Measurements from ENCODE around the gene CCDC50. TPM values are rescaled to one million over a fixed set of nuclear protein-coding genes. Genes with fewer than 3 reads are reported as not detected.
A peak's percentile ranks its signal among the peaks of the same experiment; 100 is the strongest.

Gene CCDC50
- total RNA-seq, 6 donors from 2014 or later: 54.7 to 99.8 (median 72.5) TPM

DNA sequence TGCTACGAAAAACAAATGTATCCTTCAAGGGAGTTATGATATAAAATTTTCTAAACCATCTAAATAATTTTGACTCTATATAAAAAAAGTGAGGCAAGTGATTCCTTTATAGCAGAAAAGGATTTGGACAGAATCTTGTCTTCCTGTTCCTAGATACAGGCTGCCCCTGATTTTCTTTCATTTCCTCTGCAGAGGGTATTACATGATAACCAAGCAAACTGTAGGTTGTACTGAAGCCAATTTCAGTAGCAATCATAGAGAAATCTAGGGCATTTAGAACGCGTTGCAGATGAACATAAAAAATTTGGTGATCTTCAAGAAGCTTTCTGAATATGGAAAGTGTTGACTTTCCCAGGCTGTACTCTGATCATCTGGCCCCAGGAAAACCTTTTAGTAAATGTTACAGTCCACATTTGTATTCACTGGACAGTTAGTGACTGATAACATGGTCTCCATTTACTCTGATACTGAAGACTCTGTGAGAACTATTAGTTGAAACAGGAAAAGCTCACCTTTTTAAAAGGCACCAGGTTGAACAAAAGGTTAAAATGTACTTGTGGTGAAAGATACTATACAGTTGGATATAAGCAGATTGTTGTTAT lies 10.2 kb downstream of the CCDC50 start:
- 63 to 77% methylated on average over 3 of the region's 3 CpGs for WGBS, 2 donors

GRCh38 chr3:191340351-191340750 lies 11.2 kb downstream of the CCDC50 start:
- Histone ChIP-seq H3K4me3 (no peak overlapping the region), H3K4me1 (peaks cover 25 to 41% (median 32%) of the 10 kb centered on the region in 4 donors), H3K27me3 (no peaks in the 10 kb centered on the region), H3K9me3 (no peaks in the 10 kb centered on the region), H3K27ac (no peak overlapping the region), H3K36me3 (no peaks in the 10 kb centered on the region)
- DNase-seq: no peak
- WGBS, 2 donors: 96 to 97% methylated on average over 2 of the region's 2 CpGs
- ATAC-seq (ENCODE audit: low FRiP score in 2 of 2): no peak
- TF ChIP-seq EP300 (IDR thresholded peaks at IDR 0.05) (no peak), POLR2A (IDR thresholded peaks at IDR 0.05) (no peak), CTCF (IDR thresholded peaks at IDR 0.05) (no peak), POLR2AphosphoS5 (IDR thresholded peaks at IDR 0.05) (no peak)

More for the DNA sequence above, 10.2 kb downstream of the CCDC50 start:
- ATAC-seq (ENCODE audit: low FRiP score in 2 of 2) (no peak), DNase-seq (no peak)
- Histone ChIP-seq H3K27me3 (no peaks in the 10 kb centered on the region), H3K9me3 (no peaks in the 10 kb centered on the region), H3K36me3 (no peaks in the 10 kb centered on the region), H3K4me1 (peaks cover 28 to 43% (median 31%) of the 10 kb centered on the region in 4 donors), H3K27ac (no peak overlapping the region), H3K4me3 (no peak overlapping the region)
- TF ChIP-seq POLR2A (IDR thresholded peaks at IDR 0.05): no peak
- no peak for TF ChIP-seq EP300 (IDR thresholded peaks at IDR 0.05)
- no peak for TF ChIP-seq POLR2AphosphoS5 (IDR thresholded peaks at IDR 0.05)
- no peak for TF ChIP-seq CTCF (IDR thresholded peaks at IDR 0.05)

DNA sequence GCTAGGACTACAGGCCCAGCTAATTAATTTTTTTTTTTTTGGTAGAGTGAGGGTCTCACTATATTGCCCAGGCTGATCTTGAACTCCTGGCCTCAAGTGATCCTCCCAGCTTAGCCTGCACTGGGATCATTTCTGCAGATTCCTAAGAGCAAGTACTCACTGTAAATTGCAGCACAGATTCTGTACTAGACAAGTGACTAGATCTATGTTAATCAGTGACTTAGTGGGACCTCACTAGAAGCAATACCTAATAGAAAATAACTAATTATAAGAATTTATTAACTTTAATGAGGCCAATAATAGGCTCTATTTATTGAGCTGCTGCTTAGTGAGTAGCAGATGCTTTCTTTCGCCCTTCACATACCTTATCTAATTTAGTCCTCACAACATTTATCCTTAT lies 11.8 kb downstream of the CCDC50 start:
- DNase-seq: no peak
- no peaks in the 10 kb centered on the region for H3K27me3 ChIP-seq
- no peak overlapping the region for H3K27ac ChIP-seq
- H3K36me3 ChIP-seq: no peaks in the 10 kb centered on the region
- no peaks in the 10 kb centered on the region for H3K9me3 ChIP-seq
- TF ChIP-seq EP300 (IDR thresholded peaks at IDR 0.05) (no peak), POLR2AphosphoS5 (IDR thresholded peaks at IDR 0.05) (no peak), CTCF (IDR thresholded peaks at IDR 0.05) (no peak), POLR2A (IDR thresholded peaks at IDR 0.05) (no peak)
- 95 to 100% methylated on average over 1 of the region's 1 CpG for WGBS, 2 donors
- peaks cover 22 to 38% (median 30%) of the 10 kb centered on the region in 4 donors for H3K4me1 ChIP-seq
- ATAC-seq (ENCODE audit: low FRiP score in 2 of 2): no peak
- no peak overlapping the region for H3K4me3 ChIP-seq

DNA sequence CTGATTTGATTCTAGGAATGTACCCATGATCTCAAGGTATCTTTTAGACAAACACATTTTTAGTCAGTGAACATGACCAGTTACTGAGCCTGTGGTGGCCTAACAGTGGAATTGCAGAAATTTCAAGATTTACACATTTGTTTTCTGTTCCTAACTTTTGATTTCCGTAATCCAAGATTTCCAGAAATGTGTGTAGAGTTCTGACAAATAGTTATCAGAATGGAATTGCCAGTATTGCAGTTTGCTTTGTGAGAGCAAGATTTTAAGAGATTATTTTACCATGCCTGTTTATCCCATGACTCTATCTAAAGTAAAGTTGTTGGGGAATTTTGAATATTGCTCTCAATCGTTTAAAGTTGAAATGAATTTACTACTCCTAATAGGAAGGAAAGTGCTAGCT lies 12.8 kb downstream of the CCDC50 start:
- no peak for TF ChIP-seq POLR2A (IDR thresholded peaks at IDR 0.05)
- 60 to 68% methylated on average over 2 of the region's 2 CpGs for WGBS, 2 donors
- Histone ChIP-seq H3K4me3 (no peak overlapping the region), H3K36me3 (no peaks in the 10 kb centered on the region), H3K27me3 (no peaks in the 10 kb centered on the region), H3K4me1 (peaks cover 20 to 38% (median 29%) of the 10 kb centered on the region in 4 donors), H3K27ac (no peak overlapping the region), H3K9me3 (no peaks in the 10 kb centered on the region)
- DNase-seq (no peak), ATAC-seq (ENCODE audit: low FRiP score in 2 of 2) (no peak)

GRCh38 chr3:191342411-191342810 lies 13.2 kb downstream of the CCDC50 start:
- no peak for ATAC-seq (ENCODE audit: low FRiP score in 2 of 2)
- H3K27ac ChIP-seq: no peak overlapping the region

More at GRCh38 chr3:191342411-191342810, 13.2 kb downstream of the CCDC50 start:
- Histone ChIP-seq H3K4me1 (peaks cover 21 to 38% (median 31%) of the 10 kb centered on the region in 4 donors), H3K9me3 (no peaks in the 10 kb centered on the region), H3K27me3 (no peaks in the 10 kb centered on the region), H3K36me3 (no peaks in the 10 kb centered on the region), H3K4me3 (no peak overlapping the region)
- no peak for TF ChIP-seq CTCF (IDR thresholded peaks at IDR 0.05)
- no peak for TF ChIP-seq POLR2AphosphoS5 (IDR thresholded peaks at IDR 0.05)
- no peak for TF ChIP-seq EP300 (IDR thresholded peaks at IDR 0.05)
- no peak for TF ChIP-seq POLR2A (IDR thresholded peaks at IDR 0.05)
- DNase-seq: peak in 1 of 2 donors; percentile 23

Data from upper lobe of left lung (tissue), 6 donors.